ENCODE data around the gene CACNB4.

DNA sequence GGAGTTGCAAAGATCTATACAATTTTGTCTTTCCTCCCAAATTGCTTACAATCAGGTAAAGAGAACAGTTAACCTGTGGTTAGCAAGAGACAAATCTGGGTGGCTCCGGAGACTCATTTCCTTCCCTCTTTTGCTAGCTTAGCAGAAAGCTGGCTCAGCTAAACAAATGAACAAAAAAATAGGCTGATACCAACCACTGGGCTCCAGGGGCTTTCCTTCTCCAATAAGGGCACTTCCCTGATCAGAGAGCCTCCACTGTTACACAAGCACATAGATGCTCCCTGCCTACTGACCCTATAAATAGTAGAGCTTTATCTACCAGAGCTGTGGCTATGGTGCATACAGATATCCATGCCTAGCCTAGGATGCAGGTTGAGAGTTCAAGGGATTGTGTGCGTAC lies 180.5 kb downstream of the CACNB4 start:
- TF ChIP-seq, protein P1, sequence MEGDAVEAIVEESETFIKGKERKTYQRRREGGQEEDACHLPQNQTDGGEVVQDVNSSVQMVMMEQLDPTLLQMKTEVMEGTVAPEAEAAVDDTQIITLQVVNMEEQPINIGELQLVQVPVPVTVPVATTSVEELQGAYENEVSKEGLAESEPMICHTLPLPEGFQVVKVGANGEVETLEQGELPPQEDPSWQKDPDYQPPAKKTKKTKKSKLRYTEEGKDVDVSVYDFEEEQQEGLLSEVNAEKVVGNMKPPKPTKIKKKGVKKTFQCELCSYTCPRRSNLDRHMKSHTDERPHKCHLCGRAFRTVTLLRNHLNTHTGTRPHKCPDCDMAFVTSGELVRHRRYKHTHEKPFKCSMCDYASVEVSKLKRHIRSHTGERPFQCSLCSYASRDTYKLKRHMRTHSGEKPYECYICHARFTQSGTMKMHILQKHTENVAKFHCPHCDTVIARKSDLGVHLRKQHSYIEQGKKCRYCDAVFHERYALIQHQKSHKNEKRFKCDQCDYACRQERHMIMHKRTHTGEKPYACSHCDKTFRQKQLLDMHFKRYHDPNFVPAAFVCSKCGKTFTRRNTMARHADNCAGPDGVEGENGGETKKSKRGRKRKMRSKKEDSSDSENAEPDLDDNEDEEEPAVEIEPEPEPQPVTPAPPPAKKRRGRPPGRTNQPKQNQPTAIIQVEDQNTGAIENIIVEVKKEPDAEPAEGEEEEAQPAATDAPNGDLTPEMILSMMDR (IDR thresholded peaks at IDR 0.05) = no peak
- TF ChIP-seq POLR2A (IDR thresholded peaks at IDR 0.05) = no peak
